ENCODE data around the gene PHKG2. TPM values are rescaled to one million over a fixed set of nuclear protein-coding genes. Genes with fewer than 3 reads are reported as not detected.

The PHKG2 gene
- total RNA-seq, 4 donors from 2014 or later: 17.8 to 27.5 (median 21.6) TPM

DNA sequence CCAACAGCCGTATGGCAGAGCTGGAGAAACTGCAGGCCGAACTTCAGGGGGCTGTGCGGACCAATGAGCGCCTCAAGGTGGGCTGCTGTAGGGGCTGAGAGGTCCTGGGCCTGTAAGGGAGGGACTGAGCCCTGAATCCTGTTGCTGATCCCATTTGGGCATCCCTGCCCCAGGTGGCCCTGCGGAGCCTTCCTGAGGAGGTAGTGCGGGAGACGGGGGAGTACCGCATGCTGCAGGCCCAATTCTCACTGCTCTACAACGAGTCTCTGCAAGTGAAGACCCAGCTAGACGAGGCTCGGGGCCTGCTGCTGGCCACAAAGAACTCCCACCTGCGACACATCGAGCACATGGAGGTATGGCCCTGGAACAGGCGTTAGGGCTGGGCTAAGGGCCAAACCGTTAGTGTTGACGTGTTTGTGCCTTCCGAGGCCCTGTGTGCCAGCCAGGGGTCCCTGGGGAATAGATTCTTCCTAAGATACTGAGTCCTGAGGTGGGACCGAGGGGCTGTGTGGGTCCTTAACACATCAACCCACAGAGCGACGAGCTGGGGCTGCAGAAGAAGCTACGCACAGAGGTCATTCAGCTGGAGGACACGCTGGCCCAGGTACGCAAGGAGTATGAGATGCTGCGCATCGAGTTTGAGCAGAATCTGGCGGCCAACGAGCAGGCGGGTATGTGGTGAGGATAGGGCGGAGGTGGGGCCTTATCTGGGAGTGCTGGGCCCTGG, 18.1 kb downstream of the PHKG2 start:
- TF ChIP-seq, protein P1, sequence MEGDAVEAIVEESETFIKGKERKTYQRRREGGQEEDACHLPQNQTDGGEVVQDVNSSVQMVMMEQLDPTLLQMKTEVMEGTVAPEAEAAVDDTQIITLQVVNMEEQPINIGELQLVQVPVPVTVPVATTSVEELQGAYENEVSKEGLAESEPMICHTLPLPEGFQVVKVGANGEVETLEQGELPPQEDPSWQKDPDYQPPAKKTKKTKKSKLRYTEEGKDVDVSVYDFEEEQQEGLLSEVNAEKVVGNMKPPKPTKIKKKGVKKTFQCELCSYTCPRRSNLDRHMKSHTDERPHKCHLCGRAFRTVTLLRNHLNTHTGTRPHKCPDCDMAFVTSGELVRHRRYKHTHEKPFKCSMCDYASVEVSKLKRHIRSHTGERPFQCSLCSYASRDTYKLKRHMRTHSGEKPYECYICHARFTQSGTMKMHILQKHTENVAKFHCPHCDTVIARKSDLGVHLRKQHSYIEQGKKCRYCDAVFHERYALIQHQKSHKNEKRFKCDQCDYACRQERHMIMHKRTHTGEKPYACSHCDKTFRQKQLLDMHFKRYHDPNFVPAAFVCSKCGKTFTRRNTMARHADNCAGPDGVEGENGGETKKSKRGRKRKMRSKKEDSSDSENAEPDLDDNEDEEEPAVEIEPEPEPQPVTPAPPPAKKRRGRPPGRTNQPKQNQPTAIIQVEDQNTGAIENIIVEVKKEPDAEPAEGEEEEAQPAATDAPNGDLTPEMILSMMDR (IDR thresholded peaks at IDR 0.05; ENCODE audit: low read depth): no peak

DNA sequence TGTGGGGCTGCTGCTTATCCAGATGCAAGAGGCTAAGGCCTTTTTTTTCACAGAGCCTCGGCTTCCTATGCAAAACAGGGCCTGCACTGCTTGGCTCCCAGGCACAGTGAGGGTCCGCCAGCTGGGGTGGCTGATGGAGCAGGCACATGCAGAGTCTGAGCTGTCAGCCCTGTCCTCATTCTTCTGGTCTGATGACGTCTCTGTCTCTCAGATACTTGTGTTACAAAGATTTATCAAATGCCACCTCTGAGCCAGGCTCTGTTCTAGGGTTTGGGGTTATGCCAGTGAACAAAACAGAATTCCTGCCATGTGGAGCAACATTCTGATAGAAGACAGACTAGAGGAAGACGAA, 18.7 kb downstream of the PHKG2 start:
- TF ChIP-seq, protein P1 (IDR thresholded peaks at IDR 0.05; ENCODE audit: low read depth): no peak

DNA sequence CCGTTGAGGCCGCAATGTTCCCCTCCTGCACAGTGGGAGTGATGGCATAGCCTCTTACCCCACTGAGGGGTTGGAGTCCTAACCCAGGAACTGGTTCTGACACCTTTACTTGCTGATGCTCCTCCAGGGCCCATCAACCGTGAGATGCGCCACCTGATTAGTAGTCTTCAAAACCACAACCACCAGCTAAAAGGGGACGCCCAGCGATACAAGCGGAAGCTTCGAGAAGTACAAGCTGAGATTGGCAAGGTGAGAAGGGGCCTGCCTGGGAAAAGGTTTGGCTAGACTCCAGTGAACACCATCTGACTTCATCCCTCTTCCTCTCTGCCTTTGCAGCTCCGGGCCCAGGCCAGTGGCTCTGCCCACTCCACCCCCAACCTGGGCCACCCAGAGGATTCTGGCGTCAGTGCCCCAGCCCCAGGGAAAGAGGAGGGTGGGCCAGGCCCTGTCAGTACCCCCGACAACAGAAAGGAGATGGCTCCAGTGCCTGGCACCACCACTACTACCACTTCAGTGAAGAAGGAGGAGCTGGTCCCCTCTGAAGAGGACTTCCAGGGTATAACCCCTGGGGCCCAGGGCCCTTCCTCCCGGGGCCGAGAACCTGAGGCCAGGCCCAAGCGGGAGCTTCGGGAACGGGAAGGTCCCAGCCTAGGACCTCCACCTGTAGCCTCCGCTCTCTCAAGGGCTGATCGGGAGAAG, 19.7 kb downstream of the PHKG2 start:
- TF ChIP-seq, protein P1 (IDR thresholded peaks at IDR 0.05; ENCODE audit: low read depth): no peak

DNA sequence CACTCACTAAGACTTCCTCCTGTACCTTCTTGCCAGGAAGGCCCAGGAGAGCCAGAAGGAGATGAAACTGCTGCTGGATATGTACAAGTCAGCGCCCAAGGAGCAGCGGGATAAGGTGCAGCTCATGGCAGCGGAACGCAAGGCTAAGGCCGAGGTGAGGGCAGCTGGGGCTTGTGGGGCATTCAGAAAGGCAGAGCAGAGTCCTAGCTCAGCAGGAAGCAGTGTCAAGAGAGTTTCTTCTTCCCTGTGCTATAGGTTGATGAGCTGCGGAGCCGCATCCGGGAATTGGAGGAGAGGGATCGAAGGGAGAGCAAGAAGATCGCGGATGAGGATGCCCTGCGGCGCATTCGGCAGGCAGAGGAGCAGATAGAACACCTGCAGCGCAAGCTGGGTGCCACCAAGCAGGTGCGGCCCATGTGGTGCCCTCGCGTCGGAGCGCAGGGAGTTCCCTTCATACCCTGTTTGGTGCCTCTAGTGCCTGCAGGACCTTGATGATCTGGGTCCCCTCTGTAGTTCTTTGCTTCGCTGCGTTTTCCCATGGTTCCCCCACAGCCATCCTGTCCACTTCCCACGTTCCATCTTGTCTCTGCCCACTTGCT, 20.5 kb downstream of the PHKG2 start:
- TF ChIP-seq, protein P1 (IDR thresholded peaks at IDR 0.05; ENCODE audit: low read depth): no peak

DNA sequence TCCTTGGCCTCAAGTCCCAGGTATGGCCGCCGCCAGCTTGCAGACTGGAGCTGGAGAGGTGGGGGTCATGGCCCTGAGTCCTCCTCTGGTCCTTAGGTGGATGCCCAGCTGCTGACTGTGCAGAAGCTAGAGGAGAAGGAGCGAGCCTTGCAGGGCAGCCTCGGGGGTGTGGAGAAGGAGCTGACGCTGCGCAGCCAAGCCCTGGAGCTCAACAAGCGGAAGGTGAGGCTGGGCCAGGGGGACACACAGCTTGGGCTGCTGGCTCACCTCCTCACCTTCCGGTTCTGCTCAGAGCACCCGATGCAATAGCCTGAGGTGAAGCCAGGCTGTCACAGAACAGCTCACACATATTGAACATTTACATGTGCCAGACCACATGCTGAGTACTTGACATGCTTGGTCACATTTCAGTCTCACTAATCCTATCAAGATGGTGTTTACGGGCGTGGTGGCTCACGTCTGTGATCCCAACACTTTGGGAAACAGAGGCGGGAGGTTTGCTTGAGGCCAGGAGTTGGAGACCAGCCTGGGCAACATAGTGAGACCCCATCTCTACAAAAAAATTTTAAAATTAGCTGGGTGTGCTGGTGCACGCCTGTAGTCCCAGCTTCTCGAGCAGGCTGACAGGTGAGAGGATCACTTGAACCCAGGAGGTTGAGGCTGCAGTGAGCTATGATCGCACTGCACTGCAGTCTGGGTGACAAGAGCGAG, 21.3 kb downstream of the PHKG2 start:
- TF ChIP-seq, protein P1 (IDR thresholded peaks at IDR 0.05; ENCODE audit: low read depth): no peak

DNA sequence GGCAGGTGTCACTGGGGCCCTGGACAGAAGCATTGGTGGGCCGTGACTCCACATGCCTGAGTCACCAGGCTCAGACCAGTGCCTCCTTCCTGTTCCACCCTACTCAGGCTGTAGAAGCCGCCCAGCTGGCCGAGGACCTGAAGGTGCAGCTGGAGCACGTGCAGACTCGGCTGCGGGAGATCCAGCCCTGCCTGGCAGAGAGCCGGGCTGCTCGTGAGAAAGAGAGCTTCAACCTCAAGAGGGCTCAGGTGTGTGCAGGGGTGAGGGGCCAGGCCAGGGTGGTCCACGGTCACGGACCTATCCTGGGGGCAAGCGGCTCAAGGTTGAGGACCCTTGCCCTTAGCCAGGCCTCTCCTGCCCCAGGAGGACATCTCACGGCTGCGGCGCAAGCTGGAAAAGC, 23.5 kb downstream of the PHKG2 start:
- TF ChIP-seq, protein P1 (IDR thresholded peaks at IDR 0.05; ENCODE audit: low read depth): no peak

DNA sequence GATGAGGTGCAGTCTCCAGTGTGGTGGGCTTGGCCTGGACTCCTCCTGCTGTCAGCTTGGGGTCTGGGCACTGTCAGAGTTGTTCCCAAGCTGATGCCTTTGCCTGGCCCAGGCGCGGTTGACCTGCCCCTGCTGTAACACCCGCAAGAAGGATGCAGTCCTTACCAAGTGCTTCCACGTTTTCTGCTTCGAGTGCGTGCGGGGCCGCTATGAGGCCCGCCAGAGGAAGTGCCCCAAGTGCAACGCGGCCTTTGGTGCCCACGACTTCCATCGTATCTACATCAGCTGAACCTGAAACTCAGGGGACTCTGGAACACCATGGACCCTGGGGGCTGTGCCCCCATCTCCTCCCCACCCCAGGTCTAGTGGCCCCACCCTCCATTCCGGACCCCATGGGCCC, 25.6 kb downstream of the PHKG2 start:
- TF ChIP-seq, protein P1 (IDR thresholded peaks at IDR 0.05; ENCODE audit: low read depth): no peak

Data from subcutaneous adipose tissue (tissue), 4 donors.